ENCODE results near the gene IPMK. TPM values are rescaled to one million over a fixed set of nuclear protein-coding genes. Genes with fewer than 3 reads are reported as not detected.
A peak's percentile ranks its signal among the peaks of the same experiment; 100 is the strongest.
"Not testable (repeated sequence)": the region's sequence is repeated elsewhere in the genome, so short reads cannot be mapped to it uniquely, and the experiment has no call there.

Gene IPMK
- total and polyA plus RNA-seq, 2 of the 8 experiments (the other 6 are each of a cell fraction or from before 2014, with no cell fraction given): 1.3 to 7.8 TPM

DNA sequence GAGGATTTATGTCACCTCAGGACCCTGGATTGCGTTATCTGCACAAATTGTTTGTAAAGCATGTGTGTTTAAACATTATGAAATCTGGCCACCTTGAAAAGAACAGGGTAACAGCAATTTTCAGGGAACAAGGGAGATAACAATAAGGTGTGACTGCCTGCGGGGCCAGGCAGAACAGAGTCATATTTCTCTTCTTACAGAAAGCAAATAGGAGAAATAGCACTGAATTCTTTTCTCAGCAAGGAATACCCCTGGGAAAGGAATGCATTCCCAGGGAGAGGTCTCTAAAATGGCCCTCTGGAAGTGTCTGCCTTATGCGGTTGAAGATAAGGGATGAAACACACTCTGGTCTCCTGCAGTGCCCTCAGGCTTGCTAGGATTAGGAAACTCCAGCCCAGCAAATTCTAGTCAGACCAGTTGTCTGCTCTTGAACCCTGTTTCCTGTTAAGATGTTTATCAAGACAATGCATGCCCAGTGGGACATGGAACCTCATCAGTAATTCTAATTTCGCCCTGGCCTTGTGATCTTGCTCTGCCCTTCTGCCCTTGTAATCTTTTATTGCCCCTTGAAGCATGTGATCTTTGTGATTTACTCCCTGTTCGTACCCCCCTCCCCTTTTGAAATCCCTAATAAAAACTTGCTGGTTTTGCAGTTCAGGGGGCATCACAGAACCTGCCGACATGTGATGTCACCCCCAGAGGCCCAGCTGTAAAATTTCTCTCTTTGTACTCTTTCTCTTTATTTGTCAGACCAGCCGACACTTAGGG lies 11.5 kb downstream of the IPMK start:
- not testable (repeated sequence) for H3K4me1 ChIP-seq (replicated peaks in 1 of 4; ENCODE audit: control insufficient read depth in 3 of 4, insufficient read depth in 4 of 4, low read length in 3 of 4); DNase-seq (ENCODE audit: low read depth in 1 of 2, low spot score in 2 of 2); H3K4ac ChIP-seq (replicated peaks; ENCODE audit: insufficient read length, low read depth, low read length)

More for the DNA sequence above, 11.5 kb downstream of the IPMK start:
- H3K14ac ChIP-seq (ENCODE audit: insufficient read length); H3K79me1 ChIP-seq (ENCODE audit: low read depth, low read length); H2AFZ ChIP-seq (ENCODE audit: low read length); H2BK20ac ChIP-seq (ENCODE audit: low read length); H3K23ac ChIP-seq (ENCODE audit: insufficient read length); H4K20me1 ChIP-seq (replicated peaks in 1 of 2; ENCODE audit: control insufficient read depth in 1 of 2, insufficient read depth in 2 of 2, low read length in 2 of 2); H3K27ac ChIP-seq (ENCODE audit: low read depth, low read length); H3K4me2 ChIP-seq (ENCODE audit: insufficient read depth in 1 of 2, low read depth in 2 of 2, low read length in 2 of 2); H3K9ac ChIP-seq (replicated peaks in 1 of 4; ENCODE audit: extremely low read depth in 1 of 4, low read depth in 3 of 4, low read length in 3 of 4); CTCF ChIA-PET (ENCODE audit: partially characterized antibody); H4K8ac ChIP-seq (ENCODE audit: extremely low read depth, insufficient read depth, low read length); H2AK5ac ChIP-seq (ENCODE audit: low read depth, low read length); H3K18ac ChIP-seq (ENCODE audit: extremely low read depth, low read length); FAIRE-seq; H2BK12ac ChIP-seq (ENCODE audit: low read depth, low read length); POLR2A ChIA-PET (ENCODE audit: partially characterized antibody); H3K56ac ChIP-seq (replicated peaks; ENCODE audit: insufficient read length, low read depth, low read length); H2BK15ac ChIP-seq (ENCODE audit: low read length); H3K27me3 ChIP-seq (replicated peaks in 1 of 4; ENCODE audit: control insufficient read depth in 3 of 4, extremely low read depth in 1 of 4, insufficient read depth in 3 of 4, low read length in 3 of 4); H3K23me2 ChIP-seq (ENCODE audit: low read depth, low read length); H2BK5ac ChIP-seq (ENCODE audit: low read depth, low read length); H3K36me3 ChIP-seq (ENCODE audit: control insufficient read depth in 2 of 4, insufficient read depth in 4 of 4, low read length in 3 of 4); H4K91ac ChIP-seq (replicated peaks; ENCODE audit: insufficient read length, low read length); H3K4me3 ChIP-seq (ENCODE audit: extremely low read depth in 1 of 4, insufficient read depth in 2 of 4, low read depth in 3 of 4, low read length in 4 of 4); H4K5ac ChIP-seq (ENCODE audit: insufficient read length, low read depth, low read length); H2BK120ac ChIP-seq (replicated peaks; ENCODE audit: low read depth, low read length): not testable (repeated sequence)
- H3K79me2 ChIP-seq (ENCODE audit: control insufficient read depth in 1 of 2, insufficient read depth in 2 of 2, low read length in 2 of 2): peaks cover 0 to 13% of the 10 kb centered on the region in 2 experiments; a peak in 1 of 4 replicates
- peaks cover 9 to 15% of the 10 kb centered on the region in 2 experiments for H3K9me3 ChIP-seq (ENCODE audit: insufficient read depth in 2 of 2, low read depth in 1 of 2, low read length in 1 of 2)
- WGBS, 2 experiments (ENCODE audit: extremely low coverage in 1 of 2, insufficient coverage in 1 of 2, insufficient read length in 1 of 2, insufficient replicate concordance in 2 of 2, low coverage in 1 of 2, low lambda C conversion rate in 2 of 2, missing lambda C conversion rate in 1 of 2): 82% methylated on average over 7 of the region's 7 CpGs; no CpG with 5 or more reads in 1 of the 2 experiments
- TF ChIP-seq POLR2AphosphoS5 (IDR thresholded peaks at IDR 0.05; ENCODE audit: low read depth, low read length) (0 out of 2 replicates have a peak, but pooled peaks have one; percentile 21), SP1 (IDR thresholded peaks at IDR 0.05; ENCODE audit: low read depth, low read length) (peak; percentile 52; the same call in 1 of the 2 replicates), TCF12 (IDR thresholded peaks at IDR 0.05; ENCODE audit: low read depth, low read length) (0 out of 2 replicates have a peak, but pooled peaks have one; percentile 63), CEBPB (IDR thresholded peaks at IDR 0.05; ENCODE audit: low read depth, low read length) (peak; percentile 51; the same call in 1 of the 2 replicates), EP300 (IDR thresholded peaks at IDR 0.05; ENCODE audit: borderline replicate concordance in 1 of 2, low read depth in 2 of 2, low read length in 2 of 2) (peak in 1 of 2 experiments; percentile 94; a peak in 1 of 3 replicates), TEAD4 (IDR thresholded peaks at IDR 0.05; ENCODE audit: low read depth, low read length) (peak; percentile 69; the same call in 1 of the 2 replicates)

All from H1 (cell line).